GM06990 (cell line): ENCODE results near the gene MACROH2A2.

Experiments used
- DNase-seq: peaks from one replicate; pipeline ENCODE4 v3.0.0-alpha.2; 2011; ENCODE audit not compliant: insufficient read length; ENCODE audit errors: extremely low read depth
- H3K27me3 ChIP-seq: replicated peaks from 2 replicates; pipeline ENCODE4 v1.6.0; 2011; ENCODE audit warnings: low read length; ENCODE audit not compliant: control insufficient read depth, insufficient read depth
- H3K36me3 ChIP-seq: 2 replicates; pipeline ENCODE4 v1.5.1; 2011; ENCODE audit warnings: low read length; ENCODE audit not compliant: control insufficient read depth, insufficient read depth
- H3K4me3 ChIP-seq: replicated peaks from 2 replicates; pipeline ENCODE4 v1.5.1; 2011; ENCODE audit warnings: low read depth, mild to moderate bottlenecking, control low read depth, low read length
- TF ChIP-seq, protein P1 (sequence below): IDR thresholded peaks from 2 replicates; pipeline ENCODE4 v1.5.1; 2011; ENCODE audit warnings: low read length, control low read depth, mild to moderate bottlenecking, inconsistent platforms; ENCODE audit not compliant: insufficient read depth, poor library complexity, severe bottlenecking

MACROH2A2 gene

GRCh38 chr10:70052462-70053217 is at the start of gene MACROH2A2:
MACROH2A2 (plus strand) TSS chr10:70052846; CDS start chr10:70075659, 22,813 bp downstream.
- Histone ChIP-seq H3K36me3 (no peaks in the 10 kb centered on the region), H3K4me3 (no peak within 1 kb of the TSS), H3K27me3 (no peaks in the 10 kb centered on the region; the same call in none of the 2 replicates)
- TF ChIP-seq, protein P1, sequence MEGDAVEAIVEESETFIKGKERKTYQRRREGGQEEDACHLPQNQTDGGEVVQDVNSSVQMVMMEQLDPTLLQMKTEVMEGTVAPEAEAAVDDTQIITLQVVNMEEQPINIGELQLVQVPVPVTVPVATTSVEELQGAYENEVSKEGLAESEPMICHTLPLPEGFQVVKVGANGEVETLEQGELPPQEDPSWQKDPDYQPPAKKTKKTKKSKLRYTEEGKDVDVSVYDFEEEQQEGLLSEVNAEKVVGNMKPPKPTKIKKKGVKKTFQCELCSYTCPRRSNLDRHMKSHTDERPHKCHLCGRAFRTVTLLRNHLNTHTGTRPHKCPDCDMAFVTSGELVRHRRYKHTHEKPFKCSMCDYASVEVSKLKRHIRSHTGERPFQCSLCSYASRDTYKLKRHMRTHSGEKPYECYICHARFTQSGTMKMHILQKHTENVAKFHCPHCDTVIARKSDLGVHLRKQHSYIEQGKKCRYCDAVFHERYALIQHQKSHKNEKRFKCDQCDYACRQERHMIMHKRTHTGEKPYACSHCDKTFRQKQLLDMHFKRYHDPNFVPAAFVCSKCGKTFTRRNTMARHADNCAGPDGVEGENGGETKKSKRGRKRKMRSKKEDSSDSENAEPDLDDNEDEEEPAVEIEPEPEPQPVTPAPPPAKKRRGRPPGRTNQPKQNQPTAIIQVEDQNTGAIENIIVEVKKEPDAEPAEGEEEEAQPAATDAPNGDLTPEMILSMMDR, result no peak
- DNase-seq, result no peak

DNA sequence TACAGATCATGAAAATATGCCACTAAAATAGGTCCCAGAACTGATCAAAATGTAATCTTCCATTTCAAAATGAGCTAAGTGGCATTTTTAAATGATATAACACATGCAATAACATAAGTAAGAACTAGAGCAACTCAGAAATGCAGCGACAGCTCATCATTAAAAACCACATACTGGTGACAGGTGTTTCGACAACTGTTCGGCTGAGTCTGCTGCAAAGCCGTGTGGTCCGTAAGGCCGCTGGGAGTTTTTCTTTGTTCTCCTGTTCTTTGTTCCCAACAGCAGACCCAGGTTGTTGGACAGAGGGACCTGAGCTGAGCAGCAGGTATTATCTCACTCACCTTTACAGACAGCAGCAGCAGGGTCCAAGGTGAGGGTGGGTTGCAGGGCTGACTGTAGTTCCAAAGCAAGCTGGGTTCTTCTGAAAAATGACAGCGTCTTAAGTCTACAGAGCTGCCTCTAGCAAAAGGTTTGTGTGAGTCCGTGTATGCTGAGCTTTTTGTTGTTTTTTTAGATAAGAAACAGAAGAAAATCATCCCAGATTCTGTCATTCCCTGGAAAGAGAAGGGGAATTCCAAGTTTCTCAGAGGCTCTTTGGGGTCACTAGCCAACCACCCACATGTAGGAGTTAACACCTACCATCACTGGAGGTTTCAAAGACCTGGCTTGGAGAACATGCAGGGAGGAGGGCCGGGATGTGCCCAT is 45.4 kb upstream of the MACROH2A2 start:
- TF ChIP-seq, protein P1, result no peak
- no peak for DNase-seq
- Histone ChIP-seq H3K27me3 (no peaks in the 10 kb centered on the region), H3K36me3 (no peaks in the 10 kb centered on the region), H3K4me3 (no peak overlapping the region)

DNA sequence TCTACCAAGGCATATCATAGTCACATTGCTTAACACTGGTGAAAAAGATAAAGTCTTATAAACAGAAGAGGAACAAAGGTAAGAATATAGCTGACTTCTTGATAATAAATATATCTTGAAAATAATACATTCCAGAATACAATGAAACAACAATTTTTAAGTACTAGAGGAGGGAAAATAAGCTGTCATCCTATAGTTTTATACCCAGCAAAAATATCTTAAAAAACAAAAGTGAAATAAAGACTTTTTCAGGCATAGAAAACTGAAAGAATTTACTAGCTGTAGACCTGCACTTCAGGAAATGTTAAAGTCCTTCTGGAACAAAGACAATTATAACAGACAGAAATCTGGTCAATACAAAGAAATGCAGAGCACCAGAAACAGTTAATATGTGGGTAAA is 21.4 kb upstream of the MACROH2A2 start:
- no peak for DNase-seq
- no peaks in the 10 kb centered on the region for H3K36me3 ChIP-seq
- no peak overlapping the region for H3K4me3 ChIP-seq

DNA sequence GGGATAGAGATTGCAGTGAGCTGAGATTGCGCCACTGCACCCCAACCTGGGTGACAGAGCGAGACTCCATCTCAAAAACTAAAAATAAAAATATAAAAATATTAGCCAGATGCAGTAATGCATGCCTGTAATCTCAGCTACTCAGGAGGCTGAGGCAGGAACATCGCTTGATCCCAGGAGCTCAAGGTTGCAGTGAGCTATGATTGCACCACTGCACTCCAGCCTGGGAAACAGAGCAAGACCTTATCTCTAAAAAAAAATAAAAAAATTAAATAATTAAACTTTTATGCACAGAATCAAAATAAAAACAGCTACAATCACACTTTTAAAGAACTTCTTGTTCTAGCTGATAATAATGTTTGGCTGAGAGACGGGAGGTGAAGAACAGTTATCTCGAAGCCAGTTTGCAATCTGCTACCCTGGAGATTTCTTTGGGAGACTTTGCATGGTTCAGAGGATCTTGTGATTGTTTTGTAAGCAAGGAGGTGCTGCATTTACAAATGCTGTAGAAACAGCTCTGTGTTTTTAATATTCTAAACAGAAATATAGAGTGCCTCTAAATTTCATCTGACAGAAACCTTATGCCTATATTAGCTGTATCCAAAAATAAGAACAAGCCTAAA is 19.9 kb upstream of the MACROH2A2 start:
- H3K27me3 ChIP-seq, result no peaks in the 10 kb centered on the region
- no peak overlapping the region for H3K4me3 ChIP-seq
- no peaks in the 10 kb centered on the region for H3K36me3 ChIP-seq
- DNase-seq, result no peak
- TF ChIP-seq, protein P1, result no peak

More for the DNA sequence above, 21.4 kb upstream of the MACROH2A2 start:
- H3K27me3 ChIP-seq, result no peaks in the 10 kb centered on the region
- TF ChIP-seq, protein P1, result no peak

DNA sequence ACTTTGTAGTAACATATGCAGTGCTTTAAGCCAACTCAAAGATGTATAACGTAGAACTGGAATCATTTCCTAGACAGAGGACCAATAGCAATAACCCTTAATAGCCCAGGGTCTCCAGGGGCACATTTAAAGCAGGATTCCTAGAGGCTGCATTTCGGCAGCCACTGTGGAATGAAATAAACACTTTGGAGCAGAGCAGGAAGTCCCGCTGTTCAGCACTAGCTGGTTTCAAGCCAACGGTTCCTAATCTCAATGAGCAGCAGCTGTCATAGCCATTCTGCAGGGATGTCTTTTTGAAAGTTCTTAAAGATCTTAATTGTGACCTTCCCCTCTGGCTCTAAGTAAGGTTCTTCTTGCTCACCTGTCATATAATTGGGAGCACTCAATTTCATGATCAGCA is 18.4 kb upstream of the MACROH2A2 start:
- TF ChIP-seq, protein P1, result no peak
- DNase-seq, result no peak
- no peaks in the 10 kb centered on the region for H3K36me3 ChIP-seq
- no peaks in the 10 kb centered on the region for H3K27me3 ChIP-seq
- H3K4me3 ChIP-seq, result no peak overlapping the region
